HL-60 (cell line): Measurements from ENCODE around the gene KCNF1.

Source experiments
- GABPA ChIP-seq: IDR thresholded peaks from 2 replicates; pipeline ENCODE4 v1.6.1; 2012; ENCODE audit warnings: low read depth
- POLR2AphosphoS5 ChIP-seq: IDR thresholded peaks from 2 replicates; pipeline ENCODE4 v1.6.1; 2012; ENCODE audit warnings: low read depth
- SPI1 ChIP-seq: IDR thresholded peaks from 2 replicates; pipeline ENCODE4 v1.6.1; 2012; ENCODE audit warnings: low read depth, mild to moderate bottlenecking, borderline replicate concordance
- TF ChIP-seq, protein P1 (sequence below): IDR thresholded peaks from one replicate; pipeline ENCODE4 v1.5.1; 2011; ENCODE audit warnings: low read length, control low read depth, inconsistent platforms; ENCODE audit not compliant: insufficient read depth
- TF ChIP-seq, protein P2 (sequence below): IDR thresholded peaks from 2 replicates; pipeline ENCODE4 v1.6.1; 2012; ENCODE audit warnings: low read depth; ENCODE audit not compliant: insufficient replicate concordance

DNA sequence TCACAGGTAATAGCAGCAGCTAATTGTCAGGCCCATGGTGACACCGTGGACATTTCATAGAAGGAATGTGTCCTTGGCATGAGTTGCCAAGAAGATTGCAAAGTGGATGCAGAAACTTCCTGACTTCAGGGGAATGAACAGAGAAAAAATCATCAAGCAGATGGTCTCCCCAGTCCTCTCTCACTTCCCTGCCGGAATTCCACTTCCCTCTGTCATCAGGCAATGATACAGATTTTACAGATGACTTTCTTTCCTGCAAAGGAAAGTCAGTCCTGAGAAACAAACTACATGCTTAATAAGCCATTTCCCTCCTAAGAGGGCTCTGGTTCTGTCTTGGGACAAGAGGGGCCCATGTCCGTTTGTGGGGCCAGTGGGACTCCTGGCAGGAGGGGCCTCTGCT, 45.7 kb downstream of the KCNF1 start:
- TF ChIP-seq, protein P1, sequence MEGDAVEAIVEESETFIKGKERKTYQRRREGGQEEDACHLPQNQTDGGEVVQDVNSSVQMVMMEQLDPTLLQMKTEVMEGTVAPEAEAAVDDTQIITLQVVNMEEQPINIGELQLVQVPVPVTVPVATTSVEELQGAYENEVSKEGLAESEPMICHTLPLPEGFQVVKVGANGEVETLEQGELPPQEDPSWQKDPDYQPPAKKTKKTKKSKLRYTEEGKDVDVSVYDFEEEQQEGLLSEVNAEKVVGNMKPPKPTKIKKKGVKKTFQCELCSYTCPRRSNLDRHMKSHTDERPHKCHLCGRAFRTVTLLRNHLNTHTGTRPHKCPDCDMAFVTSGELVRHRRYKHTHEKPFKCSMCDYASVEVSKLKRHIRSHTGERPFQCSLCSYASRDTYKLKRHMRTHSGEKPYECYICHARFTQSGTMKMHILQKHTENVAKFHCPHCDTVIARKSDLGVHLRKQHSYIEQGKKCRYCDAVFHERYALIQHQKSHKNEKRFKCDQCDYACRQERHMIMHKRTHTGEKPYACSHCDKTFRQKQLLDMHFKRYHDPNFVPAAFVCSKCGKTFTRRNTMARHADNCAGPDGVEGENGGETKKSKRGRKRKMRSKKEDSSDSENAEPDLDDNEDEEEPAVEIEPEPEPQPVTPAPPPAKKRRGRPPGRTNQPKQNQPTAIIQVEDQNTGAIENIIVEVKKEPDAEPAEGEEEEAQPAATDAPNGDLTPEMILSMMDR, result no peak
- TF ChIP-seq, protein P2, sequence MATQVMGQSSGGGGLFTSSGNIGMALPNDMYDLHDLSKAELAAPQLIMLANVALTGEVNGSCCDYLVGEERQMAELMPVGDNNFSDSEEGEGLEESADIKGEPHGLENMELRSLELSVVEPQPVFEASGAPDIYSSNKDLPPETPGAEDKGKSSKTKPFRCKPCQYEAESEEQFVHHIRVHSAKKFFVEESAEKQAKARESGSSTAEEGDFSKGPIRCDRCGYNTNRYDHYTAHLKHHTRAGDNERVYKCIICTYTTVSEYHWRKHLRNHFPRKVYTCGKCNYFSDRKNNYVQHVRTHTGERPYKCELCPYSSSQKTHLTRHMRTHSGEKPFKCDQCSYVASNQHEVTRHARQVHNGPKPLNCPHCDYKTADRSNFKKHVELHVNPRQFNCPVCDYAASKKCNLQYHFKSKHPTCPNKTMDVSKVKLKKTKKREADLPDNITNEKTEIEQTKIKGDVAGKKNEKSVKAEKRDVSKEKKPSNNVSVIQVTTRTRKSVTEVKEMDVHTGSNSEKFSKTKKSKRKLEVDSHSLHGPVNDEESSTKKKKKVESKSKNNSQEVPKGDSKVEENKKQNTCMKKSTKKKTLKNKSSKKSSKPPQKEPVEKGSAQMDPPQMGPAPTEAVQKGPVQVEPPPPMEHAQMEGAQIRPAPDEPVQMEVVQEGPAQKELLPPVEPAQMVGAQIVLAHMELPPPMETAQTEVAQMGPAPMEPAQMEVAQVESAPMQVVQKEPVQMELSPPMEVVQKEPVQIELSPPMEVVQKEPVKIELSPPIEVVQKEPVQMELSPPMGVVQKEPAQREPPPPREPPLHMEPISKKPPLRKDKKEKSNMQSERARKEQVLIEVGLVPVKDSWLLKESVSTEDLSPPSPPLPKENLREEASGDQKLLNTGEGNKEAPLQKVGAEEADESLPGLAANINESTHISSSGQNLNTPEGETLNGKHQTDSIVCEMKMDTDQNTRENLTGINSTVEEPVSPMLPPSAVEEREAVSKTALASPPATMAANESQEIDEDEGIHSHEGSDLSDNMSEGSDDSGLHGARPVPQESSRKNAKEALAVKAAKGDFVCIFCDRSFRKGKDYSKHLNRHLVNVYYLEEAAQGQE, result no peak
- no peak for TF ChIP-seq POLR2AphosphoS5
- no peak for TF ChIP-seq SPI1
- no peak for TF ChIP-seq GABPA
